VCaP (cell line): ENCODE results near the gene GRM7.

Experiments
- H3K27ac ChIP-seq: fragments of 450-650 bp; 2 replicates; pipeline ENCODE4 v1.5.1; 2017
- CTCF ChIP-seq: fragments of 450-650 bp; conservative IDR thresholded peaks from 2 replicates; pipeline ENCODE4 v1.5.1; 2017; ENCODE audit warnings: mild to moderate bottlenecking, moderate library complexity

The GRM7 gene

GRCh38 chr3:7112523-7113056 lies 251.7 kb downstream of the GRM7 start:
- no peak overlapping the region for H3K27ac ChIP-seq
- TF ChIP-seq CTCF, result no peak

GRCh38 chr3:7144697-7145308 lies 283.9 kb downstream of the GRM7 start:
- peak; percentile 80 for TF ChIP-seq CTCF

GRCh38 chr3:7146529-7146928 lies 285.6 kb downstream of the GRM7 start:
- no peak for TF ChIP-seq CTCF
- no peak overlapping the region for H3K27ac ChIP-seq

More at GRCh38 chr3:7144697-7145308, 283.9 kb downstream of the GRM7 start:
- H3K27ac ChIP-seq, result no peak overlapping the region

GRCh38 chr3:7158516-7158915 lies 297.6 kb downstream of the GRM7 start:
- peak overlapping the region; percentile 57; the same call in 1 of the 2 replicates for H3K27ac ChIP-seq
- no peak for TF ChIP-seq CTCF

GRCh38 chr3:7160689-7161088 lies 299.8 kb downstream of the GRM7 start:
- H3K27ac ChIP-seq, result peak overlapping the region; percentile 57; the same call in 1 of the 2 replicates
- TF ChIP-seq CTCF, result no peak

GRCh38 chr3:7166460-7166859 lies 305.5 kb downstream of the GRM7 start:
- H3K27ac ChIP-seq, result no peak overlapping the region

GRCh38 chr3:7171493-7171892 lies 310.6 kb downstream of the GRM7 start:
- TF ChIP-seq CTCF, result no peak
- no peak overlapping the region for H3K27ac ChIP-seq

More at GRCh38 chr3:7166460-7166859, 305.5 kb downstream of the GRM7 start:
- no peak for TF ChIP-seq CTCF
